Measurements from ENCODE around the gene MEIS3.
A peak's percentile ranks its signal among the peaks of the same experiment; 100 is the strongest.
"Not testable (repeated sequence)": the region's sequence is repeated elsewhere in the genome, so short reads cannot be mapped to it uniquely, and the experiment has no call there.

The MEIS3 gene

GRCh38 chr19:47416643-47416985, 2.7 kb downstream of the MEIS3 start:
- DNase-seq (ENCODE audit: low read depth): no peak

DNA sequence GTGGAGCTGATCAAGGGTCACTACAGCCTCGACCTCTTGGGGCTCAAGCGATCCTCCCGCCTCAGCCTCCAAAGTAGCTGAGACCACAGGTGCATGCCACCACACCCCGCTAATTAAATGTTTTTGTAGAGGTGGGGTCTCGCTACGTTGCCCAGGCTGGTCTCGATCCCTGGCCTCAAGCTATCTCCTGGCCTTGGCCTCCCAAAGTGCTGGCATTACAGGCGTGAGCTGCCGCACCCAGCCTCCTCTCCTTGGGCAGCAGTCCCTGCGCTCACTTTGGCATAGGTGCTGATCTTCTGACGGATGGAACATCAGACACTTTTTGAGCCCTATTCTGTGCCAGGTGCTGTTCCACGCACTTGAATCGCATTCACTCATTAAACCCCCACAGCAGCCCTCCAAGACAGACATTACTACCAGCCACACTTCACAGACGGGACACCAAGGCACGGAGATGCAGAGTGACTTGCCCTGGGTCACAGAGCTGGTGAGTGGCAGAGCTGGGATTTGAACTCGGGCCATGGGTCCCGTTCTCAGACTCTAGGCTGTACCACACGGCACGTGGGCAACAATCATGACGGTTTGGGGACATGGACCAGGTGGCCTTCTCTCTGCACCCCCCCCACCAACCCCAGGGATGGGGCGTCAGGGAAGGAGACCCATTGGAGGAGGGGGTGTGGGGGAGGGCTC, 3.2 kb downstream of the MEIS3 start:
- no peak for DNase-seq (ENCODE audit: low read depth)

- no peak for DNase-seq (ENCODE audit: low read depth)
Observed at GRCh38 chr19:47414469-47414868, 4.9 kb downstream of the MEIS3 start.

- no peak for DNase-seq (ENCODE audit: low read depth)
Observed at GRCh38 chr19:47413941-47414340, 5.4 kb downstream of the MEIS3 start.

DNA sequence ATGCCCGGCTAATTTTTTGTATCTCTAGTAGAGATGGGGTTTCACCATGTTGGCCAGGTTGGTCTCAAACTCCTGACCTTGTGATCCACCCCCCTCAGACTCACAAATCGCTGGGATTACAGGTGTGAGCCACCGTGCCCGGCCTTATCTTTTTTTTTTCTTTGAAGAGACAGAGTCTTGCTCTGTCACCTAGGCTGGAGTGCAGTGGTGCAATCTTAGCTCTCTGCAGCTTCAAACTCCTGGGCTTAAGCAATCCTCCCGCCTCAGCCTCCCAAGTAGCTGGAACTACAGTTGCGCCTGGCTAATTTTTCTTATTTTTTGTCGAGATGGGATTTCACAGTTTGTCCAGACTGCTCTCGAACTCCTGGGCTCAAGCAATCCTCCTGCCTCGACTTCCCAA, 7.6 kb downstream of the MEIS3 start:
- not testable (repeated sequence) for DNase-seq (ENCODE audit: low read depth)

DNA sequence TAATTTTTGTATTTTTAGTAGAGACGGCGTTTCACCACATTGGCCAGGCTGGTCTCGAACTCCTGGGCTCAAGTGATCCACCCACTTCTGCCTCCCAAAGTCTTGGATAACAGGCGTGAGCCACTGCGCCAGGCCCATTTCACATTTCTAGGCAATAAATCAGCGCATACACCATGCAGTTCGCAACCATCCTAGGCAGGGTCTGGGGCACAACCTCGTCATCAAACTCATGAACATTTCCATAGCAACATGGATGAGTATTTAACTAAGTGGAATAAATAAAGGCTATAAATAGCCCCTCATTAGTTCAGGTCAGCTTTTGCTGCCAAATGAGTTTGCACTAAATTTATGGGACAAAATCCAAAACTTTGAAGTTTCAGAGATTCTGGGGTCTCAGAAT, 8.2 kb downstream of the MEIS3 start:
- no peak for DNase-seq (ENCODE audit: low read depth)

- DNase-seq (ENCODE audit: low read depth): no peak
Observed at GRCh38 chr19:47408156-47408938, 11.0 kb downstream of the MEIS3 start.

GRCh38 chr19:47407417-47407774, 11.9 kb downstream of the MEIS3 start:
- DNase-seq (ENCODE audit: low read depth): no peak

DNA sequence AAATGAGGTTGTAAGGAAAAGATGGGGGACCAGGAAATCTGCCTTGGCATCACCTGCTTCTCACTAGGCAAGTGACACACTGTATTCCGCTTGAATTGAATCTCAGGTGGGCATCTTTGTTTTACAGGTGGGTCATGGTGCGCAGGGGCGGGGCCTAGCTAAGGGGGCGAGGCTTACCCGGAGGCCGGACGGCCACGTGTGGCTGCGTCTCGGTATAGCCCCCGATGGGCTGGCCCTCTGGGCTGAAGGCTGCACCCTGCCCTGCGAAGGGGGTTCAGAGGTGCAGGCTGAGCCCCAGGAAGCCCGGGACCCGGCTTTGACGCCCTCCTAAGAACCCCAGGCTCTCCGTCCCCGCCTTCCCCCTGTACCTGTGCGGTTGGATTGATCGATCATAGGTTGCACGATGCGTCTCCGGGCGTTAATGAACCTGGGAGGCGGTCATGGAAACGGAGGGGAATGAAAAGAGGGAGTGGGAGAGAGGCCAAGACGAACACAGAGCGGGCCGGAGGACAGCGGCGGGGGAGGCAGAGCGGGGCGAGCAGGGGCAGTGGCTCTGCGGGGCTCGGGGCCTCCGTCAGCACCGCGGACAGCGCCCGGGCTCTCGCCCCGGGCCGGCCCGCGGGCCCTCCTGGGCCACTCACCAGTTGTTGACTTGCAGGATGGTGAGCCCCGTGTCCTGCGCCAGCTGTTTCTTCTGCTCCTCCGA, 12.5 kb downstream of the MEIS3 start:
- DNase-seq (ENCODE audit: low read depth): no peak

- no peak for DNase-seq (ENCODE audit: low read depth)
Observed at GRCh38 chr19:47405854-47406417, 13.4 kb downstream of the MEIS3 start.

DNA sequence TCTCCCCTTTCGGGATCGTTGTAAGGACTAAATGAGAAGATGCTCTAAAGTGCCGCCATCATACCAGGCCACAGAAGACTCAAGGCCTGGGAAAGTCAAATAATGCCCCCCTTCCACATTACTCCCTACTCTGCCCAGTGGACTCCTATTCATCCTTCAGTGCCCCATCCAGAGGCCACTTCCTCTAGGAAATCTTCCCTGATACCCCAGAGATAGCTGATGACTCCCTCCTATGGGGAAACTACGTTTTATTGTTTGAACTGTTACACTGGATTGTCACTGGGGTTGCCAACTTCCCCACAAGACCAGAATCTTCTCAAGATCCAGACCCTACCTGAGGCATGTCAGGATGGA, 14.2 kb downstream of the MEIS3 start:
- DNase-seq (ENCODE audit: low read depth): no peak

DNA sequence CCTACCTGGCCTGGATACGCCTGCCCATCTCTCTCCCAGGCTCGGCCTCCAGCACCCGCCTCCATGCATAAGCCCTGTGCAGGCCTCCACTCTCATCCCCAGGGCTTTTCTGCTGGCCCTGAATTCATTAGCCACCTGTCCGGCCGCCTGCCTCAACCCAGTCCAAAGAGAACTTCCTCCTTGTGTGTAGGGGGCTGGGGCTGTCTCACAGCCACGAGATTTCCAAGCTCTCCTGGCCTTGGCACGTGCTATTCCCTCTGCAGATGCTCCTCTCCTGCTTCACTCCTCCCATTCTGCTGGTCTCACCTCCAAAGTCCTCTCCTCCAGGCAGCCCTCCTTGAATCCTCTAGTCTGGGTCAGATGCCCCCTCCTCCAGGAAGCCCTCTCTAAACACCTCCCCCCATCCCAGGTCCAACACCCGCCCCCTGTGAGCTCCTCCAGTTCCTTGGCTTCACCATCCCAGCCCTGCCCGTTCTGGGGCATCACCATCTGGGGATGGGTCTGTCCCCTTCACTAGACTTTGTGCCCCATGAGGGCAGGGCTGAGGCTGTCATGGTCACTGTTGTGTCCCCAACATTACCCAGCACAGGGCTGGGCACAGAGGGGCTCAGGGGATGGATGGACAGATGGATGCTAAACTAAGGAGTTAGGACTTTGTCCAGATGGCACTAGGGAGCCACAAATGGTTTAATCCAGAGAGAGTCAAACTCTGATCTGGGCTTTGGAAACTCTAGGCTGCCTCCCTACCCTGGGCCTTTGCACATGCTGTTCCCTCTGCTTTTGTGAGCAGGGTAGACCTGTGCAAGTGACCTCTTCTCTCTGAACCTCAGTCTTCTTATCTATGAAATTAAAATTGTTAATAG, 14.8 kb downstream of the MEIS3 start:
- DNase-seq (ENCODE audit: low read depth): no peak

GRCh38 chr19:47402504-47402903, 16.8 kb downstream of the MEIS3 start:
- DNase-seq (ENCODE audit: low read depth): no peak

- DNase-seq (ENCODE audit: low read depth): no peak
Observed at GRCh38 chr19:47398707-47399597, 20.4 kb downstream of the MEIS3 start.

DNA sequence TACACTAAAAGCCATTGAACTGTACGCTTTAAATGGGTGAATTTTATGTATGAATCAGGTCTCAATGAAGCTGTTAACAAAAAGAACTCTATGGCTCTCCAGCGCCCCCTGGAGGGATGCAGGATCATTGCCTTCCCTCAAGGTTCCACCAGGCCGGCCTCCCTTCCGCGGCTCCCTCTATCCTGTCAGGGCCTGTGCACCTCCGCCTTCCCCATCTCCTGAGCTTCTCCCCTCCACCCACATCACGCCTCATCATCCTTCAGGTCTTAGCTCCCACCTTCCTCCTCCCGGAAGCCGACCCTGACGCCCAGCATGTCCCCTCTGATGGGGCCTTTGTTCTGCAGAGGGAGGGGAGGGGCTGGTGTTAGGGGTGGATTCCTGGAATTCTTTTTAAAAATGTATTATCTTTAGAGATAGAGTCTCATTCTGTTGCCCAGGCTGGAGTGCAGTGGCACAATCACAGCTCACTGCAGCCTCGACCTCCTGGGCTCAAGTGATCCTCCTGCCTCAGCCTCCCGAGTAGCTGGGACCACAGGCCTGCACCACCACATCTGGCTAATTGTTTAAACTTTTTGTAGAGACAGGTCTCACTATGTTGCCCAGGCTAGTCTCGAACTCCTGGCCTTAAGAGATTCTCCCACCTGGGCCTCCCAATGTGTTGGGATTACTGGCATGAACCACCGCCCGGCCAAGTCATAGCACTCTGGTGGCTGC, 27.7 kb downstream of the MEIS3 start:
- DNase-seq (ENCODE audit: low read depth): peak; percentile 75

GRCh38 chr19:47390533-47391488, 28.5 kb downstream of the MEIS3 start:
- DNase-seq (ENCODE audit: low read depth): no peak

- no peak for DNase-seq (ENCODE audit: low read depth)
Observed at GRCh38 chr19:47389150-47389556, 30.2 kb downstream of the MEIS3 start.

GRCh38 chr19:47388721-47389120, 30.6 kb downstream of the MEIS3 start:
- not testable (repeated sequence) for DNase-seq (ENCODE audit: low read depth)

GRCh38 chr19:47387623-47388022, 31.7 kb downstream of the MEIS3 start:
- DNase-seq (ENCODE audit: low read depth): not testable (repeated sequence)

Data from stimulated activated CD8-positive, alpha-beta memory T cell treated with anti-CD3 and anti-CD28 coated beads, Interleukin-7, amount 100 ng/mL, for 24 hours (primary cell).